HEK293 (cell line): Measurements from ENCODE around the gene PFN4.

Experiments
- CTCF ChIP-seq: fragments of 450-650 bp; formaldehyde crosslinking; IDR thresholded peaks from 2 replicates; pipeline ENCODE4 v1.5.1; 2016; ENCODE audit warnings: missing biosample characterization, missing genetic modification characterization
- HOXD13 ChIP-seq: sonication (generic); formaldehyde crosslinking; IDR thresholded peaks from 2 replicates; pipeline ENCODE4 v1.8.0; 2022; ENCODE audit warnings: missing genetic modification reagents, borderline replicate concordance
- REST ChIP-seq: fragments of 450-650 bp; formaldehyde crosslinking; IDR thresholded peaks from 2 replicates; pipeline ENCODE4 v1.5.1; 2016; ENCODE audit warnings: missing biosample characterization, missing genetic modification characterization
- ZNF274 ChIP-seq, 2 experiments: fragments of 200-500 bp in 1 of 2; fragments of 450-650 bp in 1 of 2; sonication (Bioruptor generic) in 1 of 2; formaldehyde crosslinking in 1 of 2; IDR thresholded peaks; 2 replicates each; pipeline versions ENCODE4 v1.5.1 to v1.6.1; 2014 to 2016; ENCODE audit warnings: borderline replicate concordance in 1 of 2, inconsistent platforms in 1 of 2, low read length in 1 of 2, missing biosample characterization in 1 of 2, missing genetic modification characterization in 1 of 2

DNA sequence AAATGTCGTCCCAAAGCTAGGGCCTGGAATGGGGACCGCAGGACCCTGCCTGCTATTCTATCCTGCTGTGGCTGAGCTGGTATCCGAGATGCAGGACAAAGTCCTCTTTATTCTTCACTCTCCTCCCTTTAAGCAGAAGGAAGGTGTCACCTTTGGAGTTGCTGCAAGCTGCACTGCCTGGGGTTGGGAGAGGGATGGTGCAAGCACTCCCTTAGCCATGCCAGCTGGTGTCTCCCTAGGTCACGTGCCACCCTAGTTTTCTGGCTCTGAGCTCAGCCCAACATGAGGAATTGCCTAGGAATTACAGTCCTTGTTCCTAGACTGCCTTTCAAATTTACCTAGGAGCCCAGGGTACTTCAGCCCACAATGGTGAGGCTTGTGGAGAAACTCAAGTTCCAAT, 30.3 kb upstream of the PFN4 start:
- TF ChIP-seq REST (tag by site-specific recombination) (no peak), CTCF (tag by site-specific recombination) (no peak), HOXD13 (CRISPR knock-in tag) (no peak), ZNF274 (IDR thresholded peaks at IDR 0.05; ENCODE audit: low read length) (no peak), ZNF274 (tag by site-specific recombination; IDR thresholded peaks at IDR 0.05; ENCODE audit: borderline replicate concordance) (no peak)
